GM23338 (cell line): Measurements from ENCODE around the gene CALR3. TPM values are rescaled to one million over a fixed set of nuclear protein-coding genes. Genes with fewer than 3 reads are reported as not detected.
"Not testable (repeated sequence)": the region's sequence is repeated elsewhere in the genome, so short reads cannot be mapped to it uniquely, and the experiment has no call there.

Source experiments
- ATAC-seq: fragments of 200-7000 bp; cut with Tn5 transposase; 3 replicates; pipeline ENCODE4 v1.9.1; 2020
- DNase-seq: peaks from one replicate; pipeline ENCODE4 v3.0.0-alpha.2; 2015; ENCODE audit warnings: low spot score
- H2AFZ ChIP-seq: fragments of 200-600 bp; sonication (generic); 2 replicates; pipeline ENCODE4 v1.8.0; 2016; ENCODE audit warnings: antibody characterized with exemption, mild to moderate bottlenecking, moderate library complexity
- H3F3A ChIP-seq: fragments of 200-600 bp; sonication (generic); replicated peaks from 2 replicates; pipeline ENCODE4 v1.8.0; 2017; ENCODE audit warnings: antibody characterized with exemption, mixed run types, low read depth
- H3K27ac ChIP-seq: fragments of 200-600 bp; sonication (generic); 2 replicates; pipeline ENCODE4 v1.6.1; 2016; ENCODE audit warnings: low read depth
- H3K27me3 ChIP-seq: fragments of 200-600 bp; sonication (generic); 2 replicates; pipeline ENCODE4 v1.8.0; 2016; ENCODE audit warnings: mild to moderate bottlenecking, mixed run types, moderate library complexity; ENCODE audit not compliant: insufficient read depth
- H3K36me3 ChIP-seq: fragments of 200-600 bp; sonication (generic); 2 replicates; pipeline ENCODE4 v1.8.0; 2016; ENCODE audit warnings: mild to moderate bottlenecking; ENCODE audit not compliant: insufficient read depth
- H3K4me1 ChIP-seq: fragments of 200-600 bp; sonication (generic); 2 replicates; pipeline ENCODE4 v1.8.0; 2016; ENCODE audit warnings: mild to moderate bottlenecking, moderate library complexity; ENCODE audit not compliant: insufficient read depth
- H3K4me2 ChIP-seq: fragments of 200-600 bp; sonication (generic); 2 replicates; pipeline ENCODE4 v1.7.1; 2017; ENCODE audit warnings: mixed run types
- H3K4me3 ChIP-seq: fragments of 200-600 bp; sonication (generic); 2 replicates; pipeline ENCODE4 v1.6.1; 2016; ENCODE audit warnings: mixed run types
- H3K79me2 ChIP-seq: fragments of 200-600 bp; sonication (generic); replicated peaks from 2 replicates; pipeline ENCODE4 v1.8.0; 2017; ENCODE audit warnings: mild to moderate bottlenecking; ENCODE audit not compliant: insufficient read depth
- H3K9me2 ChIP-seq: fragments of 200-600 bp; sonication (generic); 2 replicates; pipeline ENCODE4 v1.8.0; 2017; ENCODE audit not compliant: insufficient read depth
- H4K20me1 ChIP-seq: fragments of 200-600 bp; sonication (generic); replicated peaks from 2 replicates; pipeline ENCODE4 v1.8.0; 2017; ENCODE audit warnings: mild to moderate bottlenecking; ENCODE audit not compliant: insufficient read depth
- H3K27ac Mint-ChIP-seq: 2 replicates; pipeline ENCODE4 v1.8.0; 2020; ENCODE audit warnings: inconsistent platforms, mild to moderate bottlenecking, moderate library complexity, mixed read lengths
- H3K27me3 Mint-ChIP-seq: 3 replicates; pipeline ENCODE4 v1.8.0; 2022; ENCODE audit warnings: low read depth, mild to moderate bottlenecking, moderate library complexity, mixed read lengths, inconsistent platforms; ENCODE audit not compliant: insufficient read depth, poor library complexity
- H3K36me3 Mint-ChIP-seq: 3 replicates; pipeline ENCODE4 v1.8.0; 2021; ENCODE audit warnings: low read depth, mild to moderate bottlenecking, inconsistent platforms, moderate library complexity, mixed read lengths
- H3K4me1 Mint-ChIP-seq: 3 replicates; pipeline ENCODE4 v1.8.0; 2020; ENCODE audit warnings: mild to moderate bottlenecking, inconsistent platforms, mixed read lengths
- H3K4me3 Mint-ChIP-seq: 3 replicates; pipeline ENCODE4 v1.8.0; 2021; ENCODE audit warnings: moderate library complexity, mild to moderate bottlenecking, inconsistent platforms, mixed read lengths
- H3K9me3 Mint-ChIP-seq: 3 replicates; pipeline ENCODE4 v1.8.0; 2020; ENCODE audit warnings: moderate library complexity, mild to moderate bottlenecking, inconsistent platforms, mixed read lengths
- POLR2AphosphoS5 ChIP-seq: IDR thresholded peaks from 2 replicates; pipeline ENCODE4 v1.6.1; 2016; ENCODE audit warnings: antibody characterized with exemption, low read depth
- STAT1 ChIP-seq: IDR thresholded peaks from one replicate; pipeline ENCODE4 v1.6.1; 2016; ENCODE audit warnings: antibody characterized with exemption; ENCODE audit not compliant: unreplicated experiment
- ZNF331 ChIP-seq: fragments of 250-450 bp; sonication (Bioruptor Pico); IDR thresholded peaks from 2 replicates; pipeline ENCODE4 v1.5.0; 2020; ENCODE audit warnings: low read depth, mild to moderate bottlenecking, moderate library complexity
- polyA plus RNA-seq: library from polyadenylated mRNA; unstranded; fragments of >200 nt; fragmentation: Nextera tagmentation; extraction: Ambion mirVana; gene quantifications from 2 replicates; pipeline ENCODE4 v1.2.1, GENCODE V29; 2016
- total RNA-seq: library from RNA; depleted of rRNA; stranded (reverse); fragments of >200 nt; shearing (Covaris generic); gene quantifications from 2 replicates; pipeline ENCODE4 v1.2.3, GENCODE V29; 2014
- TF ChIP-seq, protein P1 (sequence below): fragments of 250-450 bp; sonication (Bioruptor Pico); IDR thresholded peaks from 2 replicates; pipeline ENCODE4 v1.5.0; 2020; ENCODE audit warnings: mild to moderate bottlenecking, moderate library complexity

Gene CALR3
- total and polyA plus RNA-seq, 2 experiments from 2014 or later, result 0.42 to 0.66 TPM

DNA sequence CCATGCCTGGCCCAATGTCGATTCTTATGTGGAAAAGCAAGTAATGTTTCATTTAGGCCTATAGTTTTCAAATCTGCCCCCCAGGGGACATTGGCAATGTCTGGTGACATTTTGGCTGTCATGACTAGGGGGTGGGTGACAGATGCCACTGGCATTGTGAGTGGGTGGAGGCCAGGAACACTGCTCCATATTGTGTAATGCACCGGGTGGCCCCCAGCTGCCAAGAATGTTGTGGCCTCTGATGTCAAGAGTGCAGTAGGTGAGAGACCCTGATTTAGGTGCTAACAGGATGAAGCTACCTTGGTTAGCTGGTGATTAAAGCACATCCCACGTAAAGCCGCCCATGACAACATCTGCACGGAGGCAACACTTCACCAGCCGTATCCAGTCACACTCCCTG is 11.0 kb upstream of the CALR3 start (continued):
- TF ChIP-seq, protein P1, sequence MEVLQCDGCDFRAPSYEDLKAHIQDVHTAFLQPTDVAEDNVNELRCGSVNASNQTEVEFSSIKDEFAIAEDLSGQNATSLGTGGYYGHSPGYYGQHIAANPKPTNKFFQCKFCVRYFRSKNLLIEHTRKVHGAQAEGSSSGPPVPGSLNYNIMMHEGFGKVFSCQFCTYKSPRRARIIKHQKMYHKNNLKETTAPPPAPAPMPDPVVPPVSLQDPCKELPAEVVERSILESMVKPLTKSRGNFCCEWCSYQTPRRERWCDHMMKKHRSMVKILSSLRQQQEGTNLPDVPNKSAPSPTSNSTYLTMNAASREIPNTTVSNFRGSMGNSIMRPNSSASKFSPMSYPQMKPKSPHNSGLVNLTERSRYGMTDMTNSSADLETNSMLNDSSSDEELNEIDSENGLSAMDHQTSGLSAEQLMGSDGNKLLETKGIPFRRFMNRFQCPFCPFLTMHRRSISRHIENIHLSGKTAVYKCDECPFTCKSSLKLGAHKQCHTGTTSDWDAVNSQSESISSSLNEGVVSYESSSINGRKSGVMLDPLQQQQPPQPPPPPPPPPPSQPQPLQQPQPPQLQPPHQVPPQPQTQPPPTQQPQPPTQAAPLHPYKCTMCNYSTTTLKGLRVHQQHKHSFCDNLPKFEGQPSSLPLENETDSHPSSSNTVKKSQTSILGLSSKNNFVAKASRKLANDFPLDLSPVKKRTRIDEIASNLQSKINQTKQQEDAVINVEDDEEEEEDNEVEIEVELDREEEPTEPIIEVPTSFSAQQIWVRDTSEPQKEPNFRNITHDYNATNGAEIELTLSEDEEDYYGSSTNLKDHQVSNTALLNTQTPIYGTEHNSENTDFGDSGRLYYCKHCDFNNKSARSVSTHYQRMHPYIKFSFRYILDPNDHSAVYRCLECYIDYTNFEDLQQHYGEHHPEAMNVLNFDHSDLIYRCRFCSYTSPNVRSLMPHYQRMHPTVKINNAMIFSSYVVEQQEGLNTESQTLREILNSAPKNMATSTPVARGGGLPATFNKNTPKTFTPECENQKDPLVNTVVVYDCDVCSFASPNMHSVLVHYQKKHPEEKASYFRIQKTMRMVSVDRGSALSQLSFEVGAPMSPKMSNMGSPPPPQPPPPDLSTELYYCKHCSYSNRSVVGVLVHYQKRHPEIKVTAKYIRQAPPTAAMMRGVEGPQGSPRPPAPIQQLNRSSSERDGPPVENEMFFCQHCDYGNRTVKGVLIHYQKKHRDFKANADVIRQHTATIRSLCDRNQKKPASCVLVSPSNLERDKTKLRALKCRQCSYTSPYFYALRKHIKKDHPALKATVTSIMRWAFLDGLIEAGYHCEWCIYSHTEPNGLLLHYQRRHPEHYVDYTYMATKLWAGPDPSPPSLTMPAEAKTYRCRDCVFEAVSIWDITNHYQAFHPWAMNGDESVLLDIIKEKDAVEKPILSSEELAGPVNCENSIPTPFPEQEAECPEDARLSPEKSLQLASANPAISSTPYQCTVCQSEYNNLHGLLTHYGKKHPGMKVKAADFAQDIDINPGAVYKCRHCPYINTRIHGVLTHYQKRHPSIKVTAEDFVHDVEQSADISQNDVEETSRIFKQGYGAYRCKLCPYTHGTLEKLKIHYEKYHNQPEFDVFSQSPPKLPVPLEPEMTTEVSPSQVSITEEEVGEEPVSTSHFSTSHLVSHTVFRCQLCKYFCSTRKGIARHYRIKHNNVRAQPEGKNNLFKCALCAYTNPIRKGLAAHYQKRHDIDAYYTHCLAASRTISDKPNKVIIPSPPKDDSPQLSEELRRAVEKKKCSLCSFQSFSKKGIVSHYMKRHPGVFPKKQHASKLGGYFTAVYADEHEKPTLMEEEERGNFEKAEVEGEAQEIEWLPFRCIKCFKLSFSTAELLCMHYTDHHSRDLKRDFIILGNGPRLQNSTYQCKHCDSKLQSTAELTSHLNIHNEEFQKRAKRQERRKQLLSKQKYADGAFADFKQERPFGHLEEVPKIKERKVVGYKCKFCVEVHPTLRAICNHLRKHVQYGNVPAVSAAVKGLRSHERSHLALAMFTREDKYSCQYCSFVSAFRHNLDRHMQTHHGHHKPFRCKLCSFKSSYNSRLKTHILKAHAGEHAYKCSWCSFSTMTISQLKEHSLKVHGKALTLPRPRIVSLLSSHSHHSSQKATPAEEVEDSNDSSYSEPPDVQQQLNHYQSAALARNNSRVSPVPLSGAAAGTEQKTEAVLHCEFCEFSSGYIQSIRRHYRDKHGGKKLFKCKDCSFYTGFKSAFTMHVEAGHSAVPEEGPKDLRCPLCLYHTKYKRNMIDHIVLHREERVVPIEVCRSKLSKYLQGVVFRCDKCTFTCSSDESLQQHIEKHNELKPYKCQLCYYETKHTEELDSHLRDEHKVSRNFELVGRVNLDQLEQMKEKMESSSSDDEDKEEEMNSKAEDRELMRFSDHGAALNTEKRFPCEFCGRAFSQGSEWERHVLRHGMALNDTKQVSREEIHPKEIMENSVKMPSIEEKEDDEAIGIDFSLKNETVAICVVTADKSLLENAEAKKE (CRISPR knock-in tag), result no peak

DNA sequence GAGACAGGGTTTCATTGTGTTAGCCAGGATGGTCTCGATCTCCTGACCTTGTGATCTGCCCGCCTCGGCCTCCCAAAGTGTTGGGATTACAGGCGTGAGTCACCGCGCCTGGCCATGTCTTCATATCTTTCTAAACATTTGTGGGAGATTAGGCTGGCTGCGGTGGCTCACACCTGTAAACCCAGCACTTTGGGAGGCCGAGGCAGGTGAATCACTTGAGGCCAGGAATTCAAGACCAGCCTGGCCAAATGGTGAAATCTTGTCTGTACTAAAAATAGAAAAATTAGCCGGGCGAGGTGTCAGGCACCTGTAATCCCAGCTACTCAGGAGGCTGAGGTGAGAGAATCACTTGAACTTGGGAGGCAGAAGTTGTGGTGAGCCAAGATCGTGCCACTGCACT is 10.2 kb upstream of the CALR3 start:
- not testable (repeated sequence) for H4K20me1 ChIP-seq, H3K79me2 ChIP-seq, H3K4me3 Mint-ChIP-seq, DNase-seq, H3K4me2 ChIP-seq, H2AFZ ChIP-seq, H3K9me2 ChIP-seq, H3K4me1 Mint-ChIP-seq, H3F3A ChIP-seq, H3K4me1 ChIP-seq, H3K4me3 ChIP-seq, H3K27me3 ChIP-seq, H3K36me3 ChIP-seq, H3K27ac ChIP-seq, H3K27ac Mint-ChIP-seq, ATAC-seq, H3K9me3 Mint-ChIP-seq, H3K27me3 Mint-ChIP-seq
- peaks cover 12% of the 10 kb centered on the region for H3K36me3 Mint-ChIP-seq

DNA sequence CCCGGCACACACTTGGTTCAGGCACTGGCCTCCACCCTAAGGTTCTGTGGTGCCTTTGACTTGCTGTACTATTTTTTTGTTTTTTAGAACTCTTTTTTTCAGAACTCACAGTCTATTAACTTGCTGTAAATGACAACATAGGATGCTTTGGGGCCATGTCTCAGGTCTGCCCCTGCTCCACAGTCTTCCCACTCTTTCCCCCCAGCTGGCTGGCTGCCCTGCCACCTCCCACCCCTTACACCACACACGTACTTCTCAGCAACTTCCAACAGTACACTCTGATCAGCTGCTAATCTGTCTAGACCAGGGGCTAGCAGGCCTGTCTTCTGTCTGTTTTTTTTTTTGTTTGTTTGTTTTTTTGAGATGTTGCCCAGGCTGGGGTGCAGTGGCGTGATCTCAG is 8.3 kb upstream of the CALR3 start:
- H3K9me3 Mint-ChIP-seq, result no peaks in the 10 kb centered on the region

More for the DNA sequence above, 8.3 kb upstream of the CALR3 start:
- Mint-ChIP-seq H3K4me3 (no peak overlapping the region), H3K27me3 (no peaks in the 10 kb centered on the region), H3K36me3 (peaks cover 13% of the 10 kb centered on the region), H3K27ac (no peak overlapping the region), H3K4me1 (no peaks in the 10 kb centered on the region)
- Histone ChIP-seq H3K9me2 (no peaks in the 10 kb centered on the region), H3K36me3 (no peaks in the 10 kb centered on the region), H3K79me2 (no peaks in the 10 kb centered on the region), H3K4me2 (no peak overlapping the region), H3F3A (no peaks in the 10 kb centered on the region), H2AFZ (no peak overlapping the region), H4K20me1 (no peaks in the 10 kb centered on the region), H3K27me3 (no peaks in the 10 kb centered on the region), H3K27ac (no peak overlapping the region), H3K4me3 (no peak overlapping the region), H3K4me1 (no peaks in the 10 kb centered on the region)
- no peak for ATAC-seq
- DNase-seq, result no peak
- no peak for TF ChIP-seq ZNF331 (CRISPR knock-in tag)
- no peak for TF ChIP-seq POLR2AphosphoS5
- no peak for TF ChIP-seq STAT1
